ENCODE measurements around the gene LBHD2.

DNA sequence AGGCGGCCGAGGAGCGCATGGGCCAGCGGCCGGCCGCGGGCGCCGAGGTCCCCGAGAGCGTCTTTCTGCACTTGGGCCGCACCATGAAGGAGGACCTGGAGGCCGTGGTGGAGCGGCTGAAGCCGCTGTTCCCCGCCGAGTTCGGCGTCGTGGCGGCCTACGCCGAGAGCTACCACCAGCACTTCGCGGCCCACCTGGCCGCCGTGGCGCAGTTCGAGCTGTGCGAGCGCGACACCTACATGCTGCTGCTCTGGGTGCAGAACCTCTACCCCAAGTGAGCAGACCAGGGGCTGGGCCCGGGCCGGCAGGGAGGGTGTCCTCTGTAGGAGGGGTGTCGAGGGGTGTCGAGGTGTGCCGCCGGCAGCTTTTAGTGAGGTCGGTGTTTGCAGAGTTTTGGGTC lies 43.3 kb downstream of the LBHD2 start:
- TF ChIP-seq, protein P1, sequence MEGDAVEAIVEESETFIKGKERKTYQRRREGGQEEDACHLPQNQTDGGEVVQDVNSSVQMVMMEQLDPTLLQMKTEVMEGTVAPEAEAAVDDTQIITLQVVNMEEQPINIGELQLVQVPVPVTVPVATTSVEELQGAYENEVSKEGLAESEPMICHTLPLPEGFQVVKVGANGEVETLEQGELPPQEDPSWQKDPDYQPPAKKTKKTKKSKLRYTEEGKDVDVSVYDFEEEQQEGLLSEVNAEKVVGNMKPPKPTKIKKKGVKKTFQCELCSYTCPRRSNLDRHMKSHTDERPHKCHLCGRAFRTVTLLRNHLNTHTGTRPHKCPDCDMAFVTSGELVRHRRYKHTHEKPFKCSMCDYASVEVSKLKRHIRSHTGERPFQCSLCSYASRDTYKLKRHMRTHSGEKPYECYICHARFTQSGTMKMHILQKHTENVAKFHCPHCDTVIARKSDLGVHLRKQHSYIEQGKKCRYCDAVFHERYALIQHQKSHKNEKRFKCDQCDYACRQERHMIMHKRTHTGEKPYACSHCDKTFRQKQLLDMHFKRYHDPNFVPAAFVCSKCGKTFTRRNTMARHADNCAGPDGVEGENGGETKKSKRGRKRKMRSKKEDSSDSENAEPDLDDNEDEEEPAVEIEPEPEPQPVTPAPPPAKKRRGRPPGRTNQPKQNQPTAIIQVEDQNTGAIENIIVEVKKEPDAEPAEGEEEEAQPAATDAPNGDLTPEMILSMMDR (IDR thresholded peaks at IDR 0.05) = no peak
- no peak for TF ChIP-seq POLR2AphosphoS5 (IDR thresholded peaks at IDR 0.05; ENCODE audit: insufficient read depth in 1 of 2, low read depth in 1 of 2)

Data from vagina (tissue), 2 donors.